B cell (primary cell): ENCODE results near the gene KRTAP12-4.

Experiments
- EZH2 ChIP-seq: IDR thresholded peaks from 2 replicates; pipeline ENCODE4 v1.6.1; 2012; ENCODE audit warnings: borderline replicate concordance, low read depth, mild to moderate bottlenecking, moderate library complexity, low read length; ENCODE audit not compliant: insufficient read depth, poor library complexity, severe bottlenecking
- TF ChIP-seq, protein P1 (sequence below): fragments of 200-600 bp; IDR thresholded peaks from one replicate; pipeline ENCODE4 v1.8.0; 2022; ENCODE audit warnings: antibody characterized with exemption, mild to moderate bottlenecking

DNA sequence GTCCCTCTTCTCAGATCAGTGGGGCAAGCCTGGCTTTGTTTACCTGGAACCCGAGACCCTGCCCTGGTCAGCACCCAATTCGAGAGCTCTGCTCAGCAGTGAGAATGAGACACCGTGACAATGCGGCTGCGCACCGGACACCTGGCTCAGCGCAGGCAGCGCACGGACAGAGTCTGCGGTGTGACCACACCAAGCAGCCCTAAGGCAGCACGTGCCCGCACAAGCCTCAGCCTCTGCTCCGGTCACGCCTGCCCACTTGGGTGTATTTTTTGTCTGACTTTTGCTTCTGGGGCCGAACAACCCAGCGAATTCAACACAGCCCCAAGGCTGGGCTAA is 37.9 kb downstream of the KRTAP12-4 start:
- TF ChIP-seq, protein P1, sequence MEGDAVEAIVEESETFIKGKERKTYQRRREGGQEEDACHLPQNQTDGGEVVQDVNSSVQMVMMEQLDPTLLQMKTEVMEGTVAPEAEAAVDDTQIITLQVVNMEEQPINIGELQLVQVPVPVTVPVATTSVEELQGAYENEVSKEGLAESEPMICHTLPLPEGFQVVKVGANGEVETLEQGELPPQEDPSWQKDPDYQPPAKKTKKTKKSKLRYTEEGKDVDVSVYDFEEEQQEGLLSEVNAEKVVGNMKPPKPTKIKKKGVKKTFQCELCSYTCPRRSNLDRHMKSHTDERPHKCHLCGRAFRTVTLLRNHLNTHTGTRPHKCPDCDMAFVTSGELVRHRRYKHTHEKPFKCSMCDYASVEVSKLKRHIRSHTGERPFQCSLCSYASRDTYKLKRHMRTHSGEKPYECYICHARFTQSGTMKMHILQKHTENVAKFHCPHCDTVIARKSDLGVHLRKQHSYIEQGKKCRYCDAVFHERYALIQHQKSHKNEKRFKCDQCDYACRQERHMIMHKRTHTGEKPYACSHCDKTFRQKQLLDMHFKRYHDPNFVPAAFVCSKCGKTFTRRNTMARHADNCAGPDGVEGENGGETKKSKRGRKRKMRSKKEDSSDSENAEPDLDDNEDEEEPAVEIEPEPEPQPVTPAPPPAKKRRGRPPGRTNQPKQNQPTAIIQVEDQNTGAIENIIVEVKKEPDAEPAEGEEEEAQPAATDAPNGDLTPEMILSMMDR = no peak
- TF ChIP-seq EZH2 = no peak
